ENCODE results near the gene SLC25A26. TPM values are rescaled to one million over a fixed set of nuclear protein-coding genes. Genes with fewer than 3 reads are reported as not detected.
A peak's percentile ranks its signal among the peaks of the same experiment; 100 is the strongest.

SLC25A26 gene
- total and polyA plus RNA-seq, 7 donors = 17.8 to 42.8 (median 22.4) TPM

GRCh38 chr3:66394019-66394752 lies 173.4 kb downstream of the SLC25A26 start:
- no peak overlapping the region for H3K4me3 ChIP-seq
- intact Hi-C loops (cut with DNase I) = no loop called here
- no peaks in the 10 kb centered on the region for H3K9me3 ChIP-seq
- TF ChIP-seq CTCF (IDR thresholded peaks at IDR 0.05) (no peak), EP300 (IDR thresholded peaks at IDR 0.05) (no peak), POLR2AphosphoS5 (IDR thresholded peaks at IDR 0.05) (no peak), POLR2A (IDR thresholded peaks at IDR 0.05) (no peak)
- peaks cover 0 to 71% (median 68%) of the 10 kb centered on the region in 4 donors for H3K4me1 ChIP-seq
- 63 to 82% methylated on average over 12 of the region's 12 CpGs for WGBS, 2 donors
- H3K36me3 ChIP-seq = peaks cover 17 to 88% (median 43%) of the 10 kb centered on the region in 4 donors
- DNase-seq = peak; percentile 54
- no peaks in the 10 kb centered on the region for H3K27me3 ChIP-seq
- H3K27ac ChIP-seq = peak overlapping the region in 3 of 4 donors; percentile 82 to 95 (median 89)

- Histone ChIP-seq H3K27me3 (no peaks in the 10 kb centered on the region), H3K36me3 (peaks cover 17 to 93% (median 43%) of the 10 kb centered on the region in 4 donors), H3K4me1 (peaks cover 0 to 75% (median 73%) of the 10 kb centered on the region in 4 donors), H3K9me3 (no peaks in the 10 kb centered on the region), H3K4me3 (no peak overlapping the region), H3K27ac (peak overlapping the region in 3 of 4 donors; percentile 82 to 95 (median 89))
- 90 to 92% methylated on average over 8 of the region's 8 CpGs for WGBS, 2 donors
- intact Hi-C loops (cut with DNase I) = no loop called here
- peak; percentile 58 for DNase-seq
- TF ChIP-seq EP300 (IDR thresholded peaks at IDR 0.05) (no peak), POLR2AphosphoS5 (IDR thresholded peaks at IDR 0.05) (peak in 1 of 4 donors; percentile 25)
Observed at GRCh38 chr3:66394753-66395249, 174.0 kb downstream of the SLC25A26 start.

GRCh38 chr3:66395635-66396034 lies 174.8 kb downstream of the SLC25A26 start:
- TF ChIP-seq EP300 (IDR thresholded peaks at IDR 0.05) = no peak

GRCh38 chr3:66396161-66396760 lies 175.5 kb downstream of the SLC25A26 start:
- Histone ChIP-seq H3K27me3 (no peaks in the 10 kb centered on the region), H3K27ac (peak overlapping the region in 3 of 4 donors; percentile 82 to 95 (median 89)), H3K9me3 (no peaks in the 10 kb centered on the region), H3K4me3 (no peak overlapping the region), H3K4me1 (peaks cover 0 to 90% (median 85%) of the 10 kb centered on the region in 4 donors), H3K36me3 (peaks cover 17 to 89% (median 43%) of the 10 kb centered on the region in 4 donors)
- 93 to 96% methylated on average over 13 of the region's 13 CpGs for WGBS, 2 donors
- TF ChIP-seq CTCF (IDR thresholded peaks at IDR 0.05) (no peak), POLR2AphosphoS5 (IDR thresholded peaks at IDR 0.05) (peak in 1 of 4 donors; percentile 24)
- intact Hi-C loops (cut with DNase I) = no loop called here
- DNase-seq = peak; percentile 60

More at GRCh38 chr3:66395635-66396034, 174.8 kb downstream of the SLC25A26 start:
- intact Hi-C loops (cut with DNase I) = no loop called here
- Histone ChIP-seq H3K4me1 (peaks cover 0 to 83% (median 79%) of the 10 kb centered on the region in 4 donors), H3K9me3 (no peaks in the 10 kb centered on the region), H3K4me3 (no peak overlapping the region), H3K36me3 (peaks cover 17 to 95% (median 43%) of the 10 kb centered on the region in 4 donors), H3K27me3 (no peaks in the 10 kb centered on the region), H3K27ac (peak overlapping the region in 3 of 4 donors; percentile 82 to 95 (median 89))
- 90 to 94% methylated on average over 10 of the region's 10 CpGs for WGBS, 2 donors
- peak; percentile 57 for DNase-seq

- no peaks in the 10 kb centered on the region for H3K27me3 ChIP-seq
- no peak overlapping the region for H3K4me3 ChIP-seq
- peaks cover 0 to 96% (median 92%) of the 10 kb centered on the region in 4 donors for H3K4me1 ChIP-seq
- H3K9me3 ChIP-seq = no peaks in the 10 kb centered on the region
- WGBS, 2 donors = 94 to 95% methylated on average over 9 of the region's 9 CpGs
- H3K36me3 ChIP-seq = peaks cover 17 to 83% (median 42%) of the 10 kb centered on the region in 4 donors
- peak; percentile 64 for DNase-seq
- intact Hi-C loops (cut with DNase I) = no loop called here
- no peak for TF ChIP-seq EP300 (IDR thresholded peaks at IDR 0.05)
- no peak for TF ChIP-seq POLR2AphosphoS5 (IDR thresholded peaks at IDR 0.05)
- no peak for TF ChIP-seq POLR2A (IDR thresholded peaks at IDR 0.05)
- no peak for TF ChIP-seq CTCF (IDR thresholded peaks at IDR 0.05)
- peak overlapping the region in 3 of 4 donors; percentile 82 to 95 (median 89) for H3K27ac ChIP-seq
Observed at GRCh38 chr3:66396888-66397287, 176.1 kb downstream of the SLC25A26 start.

Measured in sigmoid colon (tissue), 7 donors.